Right lobe of liver (tissue), 6 donors: ENCODE measurements around the gene GPI. TPM values are rescaled to one million over a fixed set of nuclear protein-coding genes. Genes with fewer than 3 reads are reported as not detected.

Experiments
- ATAC-seq, 4 donors: fragments of 200-7000 bp; cut with Tn5 transposase; one replicate each; pipeline ENCODE4 v1.9.1; 2020; ENCODE audit warnings: mild to moderate bottlenecking in 4 of 4, moderate library complexity in 4 of 4
- DNase-seq, 3 donors: peaks; one replicate each; pipeline ENCODE4 v3.0.0-alpha.2; 2020
- H3K27ac ChIP-seq, 3 donors: fragments of 200-600 bp; one replicate each; pipeline ENCODE4 v1.8.0; 2022
- H3K27me3 ChIP-seq, 2 donors: fragments of 200-600 bp; one replicate each; pipeline ENCODE4 v1.8.0; 2022
- H3K36me3 ChIP-seq, 4 donors: fragments of 200-600 bp; sonication (generic) in 1 of 4; one replicate each; pipeline versions ENCODE4 v1.5.1 to v1.8.0; 2017 to 2022; ENCODE audit warnings: control low read depth in 1 of 4
- H3K4me1 ChIP-seq, 4 donors: fragments of 200-600 bp; sonication (generic) in 1 of 4; one replicate each; pipeline versions ENCODE4 v1.5.1 to v1.8.0; 2017 to 2022; ENCODE audit warnings: control low read depth in 1 of 4
- H3K4me3 ChIP-seq, 3 donors: fragments of 200-600 bp; one replicate each; pipeline ENCODE4 v1.8.0; 2022
- H3K9me3 ChIP-seq, 4 donors: fragments of 200-600 bp; sonication (generic) in 1 of 4; one replicate each; pipeline versions ENCODE4 v1.5.1 to v1.8.0; 2017 to 2022; ENCODE audit warnings: control low read depth in 1 of 4
- CTCF ChIP-seq, 4 donors: fragments of 200-600 bp in 3 of 4; fragments of 450-650 bp in 1 of 4; IDR thresholded peaks; one replicate each; pipeline versions ENCODE4 v1.5.1 to v1.8.0; 2016 to 2022; ENCODE audit warnings: antibody characterized with exemption in 4 of 4, mild to moderate bottlenecking in 2 of 4
- POLR2A ChIP-seq: fragments of 450-650 bp; IDR thresholded peaks from one replicate; pipeline ENCODE4 v1.6.1; 2017; ENCODE audit warnings: antibody characterized with exemption, mild to moderate bottlenecking
- WGBS: methylation state at CpG from one replicate; pipeline ENCODE4 v1.1.6; 2018; ENCODE audit warnings: low coverage, low lambda C conversion rate; ENCODE audit not compliant: insufficient coverage; ENCODE audit errors: missing lambda C conversion rate; 5-methylcytosine and 5-hydroxymethylcytosine counted together
- intact Hi-C, 2 donors: fragments of 100-400 bp; cut with DNase I; formaldehyde crosslinking; loops; one replicate each; pipeline versions ENCODE4 v1.11.2 to v1.14.1; 2022
- total RNA-seq, 6 experiments: library from RNA; depleted of rRNA in 2 of 6; stranded (reverse); fragments of >200 nt in 2 of 6; fragmentation: NEBNext Ultra II Directional in 3 of 6; extraction: Animal tissue kit (Norgen Biotek cat#: 25700) in 3 of 6; gene quantifications; one replicate each; pipeline versions ENCODE4 v1.1.0 to v1.2.4, GENCODE V29; 2016 to 2023
- donor health status: DM: no; HTN: yes; CAD: no.
- donor health status: DM: no; HTN: no; CAD: no.
- donor health status: DM: no; HTN: no; CAD: no.
- donor health status: DM: no; HTN: yes; CAD: no.
- donor health status: DM: no; HTN: yes; CAD: no.

GPI gene
- total RNA-seq, 6 experiments from 2014 or later: 163 to 364 (median 256) TPM

- no peak for DNase-seq
- peaks cover 0 to 16% (median 3%) of the 10 kb centered on the region in 4 donors for H3K36me3 ChIP-seq
- no peaks in the 10 kb centered on the region for H3K4me1 ChIP-seq
- TF ChIP-seq POLR2A (no peak), CTCF (IDR thresholded peaks at IDR 0.05) (no peak)
- intact Hi-C loops: no loop called here
- ATAC-seq: no peak
- H3K4me3 ChIP-seq: no peak overlapping the region
- no peaks in the 10 kb centered on the region for H3K9me3 ChIP-seq
- H3K27me3 ChIP-seq: no peaks in the 10 kb centered on the region
- WGBS: 88% methylated on average over 4 of the region's 4 CpGs
- no peak overlapping the region for H3K27ac ChIP-seq
These were observed 53.3 kb downstream of the GPI start for GRCh38 chr19:34418300-34418699.

DNA sequence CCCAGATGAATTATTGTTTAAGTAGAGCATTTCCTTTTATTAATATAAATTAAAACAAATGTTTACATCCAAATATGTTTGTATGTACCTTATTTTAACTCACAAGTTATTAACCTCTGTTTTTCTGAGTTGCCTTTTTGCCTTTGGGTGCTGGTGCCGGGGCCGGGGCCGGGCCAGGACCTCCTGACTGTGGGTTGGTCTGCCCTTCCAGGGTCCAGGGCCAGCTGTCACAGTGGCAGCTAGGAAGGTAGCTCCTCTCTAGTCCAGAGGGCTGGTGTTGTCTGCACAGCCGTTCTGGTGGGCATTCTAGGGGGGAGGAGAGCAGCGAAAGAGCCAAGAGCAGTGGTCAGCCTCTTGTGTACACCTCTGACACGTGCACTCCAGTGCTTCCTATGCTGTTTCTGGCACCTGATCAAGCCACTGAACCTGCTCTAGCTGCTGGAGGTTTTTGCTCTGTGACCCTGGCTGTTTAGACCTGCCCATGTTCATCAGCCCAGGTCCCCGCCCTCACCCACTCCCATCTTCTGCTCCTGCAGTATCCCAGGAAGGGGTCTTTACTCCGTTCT is 61.2 kb downstream of the GPI start:
- no peak for TF ChIP-seq CTCF (IDR thresholded peaks at IDR 0.05)
- TF ChIP-seq POLR2A: no peak
- 76% methylated on average over 5 of the region's 8 CpGs for WGBS
- Histone ChIP-seq H3K9me3 (no peaks in the 10 kb centered on the region), H3K36me3 (no peaks in the 10 kb centered on the region), H3K4me3 (no peak overlapping the region), H3K27me3 (no peaks in the 10 kb centered on the region), H3K27ac (no peak overlapping the region), H3K4me1 (peaks cover 0 to 14% (median 4%) of the 10 kb centered on the region in 4 donors)
- DNase-seq (peak in 1 of 3 donors; percentile 57), ATAC-seq (peak in 1 of 4 donors; percentile 16)
- intact Hi-C loops: no loop called here

GRCh38 chr19:34428549-34429285 is 63.7 kb downstream of the GPI start:
- Histone ChIP-seq H3K36me3 (peaks cover 0 to 4% (median 0%) of the 10 kb centered on the region in 4 donors), H3K4me3 (peak overlapping the region; percentile 85 to 96 (median 89)), H3K27me3 (no peaks in the 10 kb centered on the region), H3K27ac (peak overlapping the region; percentile 69 to 86 (median 83)), H3K4me1 (peaks cover 0 to 18% (median 4%) of the 10 kb centered on the region in 4 donors), H3K9me3 (no peaks in the 10 kb centered on the region)
- ATAC-seq (peak; percentile 60 to 80 (median 73)), DNase-seq (peak; percentile 52 to 57 (median 53))
- TF ChIP-seq CTCF (IDR thresholded peaks at IDR 0.05) (no peak), POLR2A (no peak)
- 1% methylated on average over 20 of the region's 68 CpGs for WGBS
- intact Hi-C loops: no loop called here

DNA sequence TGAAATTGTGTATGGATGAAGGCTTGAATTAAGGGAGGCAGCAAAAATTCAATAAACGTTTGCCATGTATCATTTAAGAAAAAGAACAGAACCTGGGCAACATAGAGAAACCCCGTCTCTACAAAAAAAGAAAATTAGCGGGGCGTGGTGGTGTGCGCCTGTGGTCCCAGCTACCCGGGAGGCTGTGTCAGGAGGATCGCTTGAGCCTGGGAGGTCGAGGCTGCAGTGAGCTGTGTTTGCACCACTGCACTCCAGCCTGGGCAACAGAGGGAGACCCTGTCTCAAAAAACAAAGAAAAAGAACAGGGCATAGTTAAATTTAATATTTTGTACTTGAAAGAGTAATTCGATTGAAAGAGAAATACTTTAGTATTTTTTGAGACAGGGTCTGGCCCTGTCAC is 64.6 kb downstream of the GPI start:
- WGBS: 72% methylated on average over 9 of the region's 9 CpGs
- intact Hi-C loops: no loop called here
- H3K27me3 ChIP-seq: no peaks in the 10 kb centered on the region
- H3K9me3 ChIP-seq: no peaks in the 10 kb centered on the region
- peaks cover 0 to 18% (median 4%) of the 10 kb centered on the region in 4 donors for H3K4me1 ChIP-seq
- H3K4me3 ChIP-seq: peak overlapping the region; percentile 85 to 96 (median 89)
- ATAC-seq (no peak), DNase-seq (no peak)
- no peak overlapping the region for H3K27ac ChIP-seq
- TF ChIP-seq POLR2A (no peak), CTCF (IDR thresholded peaks at IDR 0.05) (no peak)
- H3K36me3 ChIP-seq: peaks cover 0 to 12% (median 3%) of the 10 kb centered on the region in 4 donors
